WTC11 (cell line): Measurements from ENCODE around the gene IGFN1. TPM values are rescaled to one million over a fixed set of nuclear protein-coding genes. Genes with fewer than 3 reads are reported as not detected.
A peak's percentile ranks its signal among the peaks of the same experiment; 100 is the strongest.

ENCODE experiments used
- ATAC-seq: fragments of 200-7000 bp; cut with Tn5 transposase; 2 replicates; pipeline ENCODE4 v1.10.0; 2021; ENCODE audit warnings: mild to moderate bottlenecking, moderate library complexity
- CTCF ChIA-PET: fragments of 300-600 bp; sonication (Branson Sonifier 250); formaldehyde crosslinking; loops from one replicate; lab custom pipeline; 2021; ENCODE audit warnings: antibody characterized with exemption; lab: Charles Lee
- POLR2A ChIA-PET: fragments of 350-600 bp; sonication (Branson Sonifier 250); formaldehyde crosslinking; loops from one replicate; lab custom pipeline; 2021; ENCODE audit warnings: antibody characterized with exemption; lab: Charles Lee
- DNase-seq: peaks from one replicate; pipeline ENCODE4 v3.0.0; 2021; ENCODE audit warnings: low spot score
- H3K27ac Mint-ChIP-seq: 2 replicates; pipeline ENCODE4 v1.8.0; 2021; ENCODE audit warnings: mixed read lengths
- H3K27me3 Mint-ChIP-seq: 2 replicates; pipeline ENCODE4 v1.8.0; 2021; ENCODE audit warnings: low read depth, mild to moderate bottlenecking, moderate library complexity, mixed read lengths
- H3K36me3 Mint-ChIP-seq: 2 replicates; pipeline ENCODE4 v1.8.0; 2021; ENCODE audit warnings: mixed read lengths
- H3K4me1 Mint-ChIP-seq: 2 replicates; pipeline ENCODE4 v1.8.0; 2022; ENCODE audit warnings: mixed read lengths
- H3K4me3 Mint-ChIP-seq: 2 replicates; pipeline ENCODE4 v1.8.0; 2021; ENCODE audit warnings: mild to moderate bottlenecking, moderate library complexity, mixed read lengths
- H3K9me3 Mint-ChIP-seq: 2 replicates; pipeline ENCODE4 v1.8.0; 2021; ENCODE audit warnings: mixed read lengths
- E2F5 ChIP-seq: sonication (generic); formaldehyde crosslinking; IDR thresholded peaks from 2 replicates; pipeline ENCODE4 v1.8.1; 2022; ENCODE audit warnings: mild to moderate bottlenecking, moderate library complexity, missing genetic modification reagents
- GRHL2 ChIP-seq: fragments of 250-450 bp; sonication (Bioruptor Pico); IDR thresholded peaks from 2 replicates; pipeline ENCODE4 v1.8.0; 2022; ENCODE audit warnings: mild to moderate bottlenecking, moderate library complexity; ENCODE audit not compliant: insufficient replicate concordance, severe bottlenecking
- IRF2 ChIP-seq: sonication (generic); formaldehyde crosslinking; IDR thresholded peaks from 2 replicates; pipeline ENCODE4 v1.8.0; 2022; ENCODE audit warnings: low read depth, missing genetic modification reagents, borderline replicate concordance
- KAT7 ChIP-seq: sonication (generic); formaldehyde crosslinking; IDR thresholded peaks from 2 replicates; pipeline ENCODE4 v1.8.1; 2023; ENCODE audit warnings: missing genetic modification reagents, mild to moderate bottlenecking, borderline replicate concordance
- MLX ChIP-seq: sonication (generic); formaldehyde crosslinking; IDR thresholded peaks from 2 replicates; pipeline ENCODE4 v1.8.1; 2023; ENCODE audit warnings: mild to moderate bottlenecking, missing genetic modification reagents, moderate library complexity
- PREB ChIP-seq: sonication (generic); formaldehyde crosslinking; IDR thresholded peaks from 2 replicates; pipeline ENCODE4 v1.8.1; 2022; ENCODE audit warnings: mild to moderate bottlenecking, missing genetic modification reagents, moderate library complexity, borderline replicate concordance
- ZNF138 ChIP-seq: sonication (generic); formaldehyde crosslinking; conservative IDR thresholded peaks from 2 replicates; pipeline ENCODE4 v1.8.1; 2022; ENCODE audit warnings: mild to moderate bottlenecking, moderate library complexity, missing genetic modification reagents
- ZNF263 ChIP-seq: sonication (generic); formaldehyde crosslinking; IDR thresholded peaks from 2 replicates; pipeline ENCODE4 v1.8.1; 2022; ENCODE audit warnings: low read depth, mild to moderate bottlenecking, moderate library complexity, missing genetic modification reagents
- total RNA-seq: library from RNA; stranded (reverse); gene quantifications from 3 replicates; pipeline ENCODE4 v1.2.3, GENCODE V29; 2021

The IGFN1 gene
- total RNA-seq, 1 experiment from 2014 or later = 0.11 TPM

GRCh38 chr1:201274616-201275252 is 84.1 kb downstream of the IGFN1 start:
- no peak for ATAC-seq
- POLR2A ChIA-PET = no interaction called here

GRCh38 chr1:201275253-201275666 is 84.6 kb downstream of the IGFN1 start:
- peak; percentile 32; the same call in 1 of the 2 replicates for ATAC-seq
- ChIA-PET CTCF (interaction anchor here (1.3 to 1.9 kb wide), 3 partner anchors 8 to 72 kb away, joined by 4 to 10 read pairs (median 4); no protein-coding TSS in a partner anchor), POLR2A (no interaction called here)
- no peak overlapping the region for H3K27ac Mint-ChIP-seq
- no peak overlapping the region for H3K4me3 Mint-ChIP-seq
- no peaks in the 10 kb centered on the region; the same call in 1 of the 2 replicates for H3K27me3 Mint-ChIP-seq
- H3K4me1 Mint-ChIP-seq = peaks cover 4% of the 10 kb centered on the region; the same call in 1 of the 2 replicates
- TF ChIP-seq IRF2 = no peak
- TF ChIP-seq MLX (CRISPR knock-in tag) = no peak
- no peaks in the 10 kb centered on the region for H3K9me3 Mint-ChIP-seq
- no peaks in the 10 kb centered on the region for H3K36me3 Mint-ChIP-seq
- DNase-seq = no peak

More at GRCh38 chr1:201274616-201275252, 84.1 kb downstream of the IGFN1 start:
- no peak for TF ChIP-seq KAT7 (CRISPR knock-in tag)
- no peak for TF ChIP-seq E2F5
- no peak for DNase-seq
- Mint-ChIP-seq H3K9me3 (no peaks in the 10 kb centered on the region), H3K27me3 (no peaks in the 10 kb centered on the region; the same call in 1 of the 2 replicates), H3K4me1 (peaks cover 4% of the 10 kb centered on the region; the same call in 1 of the 2 replicates), H3K27ac (no peak overlapping the region), H3K36me3 (no peaks in the 10 kb centered on the region), H3K4me3 (no peak overlapping the region)
- CTCF ChIA-PET = interaction anchor here (0.6 to 1.9 kb wide), 6 partner anchors 8 to 118 kb away, joined by 3 to 10 read pairs (median 4); no protein-coding TSS in a partner anchor

- no peak overlapping the region for H3K4me3 Mint-ChIP-seq
- H3K9me3 Mint-ChIP-seq = no peaks in the 10 kb centered on the region
- no peak for TF ChIP-seq PREB (CRISPR knock-in tag)
- no peak for TF ChIP-seq GRHL2
- TF ChIP-seq ZNF263 (CRISPR knock-in tag) = no peak
- POLR2A ChIA-PET = no interaction called here
- ATAC-seq (no peak), DNase-seq (no peak)
- CTCF ChIA-PET = interaction anchor here (1.1 to 1.6 kb wide), 5 partner anchors 18 to 159 kb away, joined by 3 to 6 read pairs (median 3); no protein-coding TSS in a partner anchor
- peaks cover 11% of the 10 kb centered on the region for H3K27me3 Mint-ChIP-seq
- H3K4me1 Mint-ChIP-seq = peaks cover 4% of the 10 kb centered on the region; the same call in 1 of the 2 replicates
- H3K27ac Mint-ChIP-seq = no peak overlapping the region
- H3K36me3 Mint-ChIP-seq = no peaks in the 10 kb centered on the region
These were observed 86.3 kb downstream of the IGFN1 start for GRCh38 chr1:201276891-201277290.

GRCh38 chr1:201277441-201277840 is 86.8 kb downstream of the IGFN1 start:
- Mint-ChIP-seq H3K27ac (no peak overlapping the region), H3K27me3 (peaks cover 17% of the 10 kb centered on the region), H3K4me1 (peaks cover 4% of the 10 kb centered on the region; the same call in 1 of the 2 replicates), H3K9me3 (no peaks in the 10 kb centered on the region), H3K36me3 (no peaks in the 10 kb centered on the region), H3K4me3 (no peak overlapping the region)
- ChIA-PET CTCF (interaction anchor here (1.1 to 1.6 kb wide), 6 partner anchors 12 to 158 kb away, joined by 3 to 6 read pairs (median 3); no protein-coding TSS in a partner anchor), POLR2A (no interaction called here)
- ATAC-seq (no peak), DNase-seq (no peak)
- no peak for TF ChIP-seq ZNF138 (CRISPR knock-in tag)

Other genes with a start within 250 kb of the IGFN1 start
- gene KIF21B, start 167.1 kb upstream of the IGFN1 start, total RNA-seq = 17.8 to 19.4 TPM (median 18.0 TPM) in 3 replicates
- 0.02 to 0.09 TPM (median 0.07 TPM) in 3 replicates for gene CACNA1S, start 78.4 kb upstream of the IGFN1 start, total RNA-seq
- gene ASCL5, start 63.6 kb upstream of the IGFN1 start, total RNA-seq = 0.18 to 0.53 TPM (median 0.31 TPM) in 3 replicates
- 97.5 to 109 TPM (median 102 TPM) in 3 replicates for gene TMEM9, start 36.4 kb upstream of the IGFN1 start, total RNA-seq
- gene PKP1, start 92.7 kb downstream of the IGFN1 start, total RNA-seq = 0.18 to 0.41 TPM (median 0.24 TPM) in 3 replicates
- gene TNNT2, start 186.9 kb downstream of the IGFN1 start, total RNA-seq = 6.1 to 10.1 TPM (median 7.9 TPM) in 3 replicates
- gene LAD1, start 208.5 kb downstream of the IGFN1 start, total RNA-seq = 14.5 to 15.6 TPM (median 14.9 TPM) in 3 replicates
- gene TNNI1, start 230.9 kb downstream of the IGFN1 start, total RNA-seq = 0.34 to 0.50 TPM (median 0.44 TPM) in 3 replicates